HG02981 (cell line): ENCODE measurements around the gene ANKRD13A.
A peak's percentile ranks its signal among the peaks of the same experiment; 100 is the strongest.
"Not testable (repeated sequence)": the region's sequence is repeated elsewhere in the genome, so short reads cannot be mapped to it uniquely, and the experiment has no call there.

Experiments used
- ATAC-seq: cut with Tn5 transposase; IDR thresholded peaks from one replicate; pipeline ENCODE4 v1.9.1; 2021; ENCODE audit warnings: mild to moderate bottlenecking, moderate library complexity; ENCODE audit not compliant: unreplicated experiment

The ANKRD13A gene

GRCh38 chr12:110047297-110047940 lies 48.2 kb downstream of the ANKRD13A start:
- no peak for ATAC-seq

GRCh38 chr12:110048242-110049027 lies 49.2 kb downstream of the ANKRD13A start, which contains the start of gene C12orf76:
TSS of gene C12orf76 (minus strand) at chr12:110048522. CDS start at chr12:110048495, 27 bp downstream.
- ATAC-seq = peak; percentile 100

- not testable (repeated sequence) for ATAC-seq
Observed at GRCh38 chr12:110049034-110049433, 49.8 kb downstream of the ANKRD13A start.

- not testable (repeated sequence) for ATAC-seq
Observed at GRCh38 chr12:110049666-110050065, 50.4 kb downstream of the ANKRD13A start.

- ATAC-seq = no peak
Observed at GRCh38 chr12:110050927-110051326, 51.7 kb downstream of the ANKRD13A start.

- not testable (repeated sequence) for ATAC-seq
Observed at GRCh38 chr12:110055375-110056352, 56.4 kb downstream of the ANKRD13A start.

GRCh38 chr12:110056643-110057042 lies 57.4 kb downstream of the ANKRD13A start:
- not testable (repeated sequence) for ATAC-seq

- no peak for ATAC-seq
Observed at GRCh38 chr12:110058875-110059615, 59.8 kb downstream of the ANKRD13A start.

GRCh38 chr12:110059651-110060000 lies 60.4 kb downstream of the ANKRD13A start:
- ATAC-seq = no peak

GRCh38 chr12:110062241-110062640 lies 63.0 kb downstream of the ANKRD13A start:
- no peak for ATAC-seq

GRCh38 chr12:110065540-110065939 lies 66.3 kb downstream of the ANKRD13A start:
- no peak for ATAC-seq

GRCh38 chr12:110067531-110067930 lies 68.3 kb downstream of the ANKRD13A start:
- ATAC-seq = no peak

GRCh38 chr12:110068115-110068514 lies 68.9 kb downstream of the ANKRD13A start:
- not testable (repeated sequence) for ATAC-seq

- no peak for ATAC-seq
Observed at GRCh38 chr12:110068654-110069053, 69.4 kb downstream of the ANKRD13A start.

GRCh38 chr12:110071504-110071903 lies 72.3 kb downstream of the ANKRD13A start:
- no peak for ATAC-seq

- no peak for ATAC-seq
Observed at GRCh38 chr12:110071967-110072366, 72.7 kb downstream of the ANKRD13A start.

- not testable (repeated sequence) for ATAC-seq
Observed at GRCh38 chr12:110072636-110073035, 73.4 kb downstream of the ANKRD13A start.

- ATAC-seq = no peak
Observed at GRCh38 chr12:110073049-110073831, 74.0 kb downstream of the ANKRD13A start.

- ATAC-seq = no peak
Observed at GRCh38 chr12:110074089-110074488, 74.9 kb downstream of the ANKRD13A start.

GRCh38 chr12:110075880-110076279 lies 76.7 kb downstream of the ANKRD13A start:
- no peak for ATAC-seq
